ENCODE results near the gene MSL2.

MSL2 gene

GRCh38 chr3:136196064-136196400 is at the start of gene MSL2:
Gene MSL2, minus strand, starts transcription at chr3:136196335. Its CDS starts 1,222 bp downstream, at chr3:136195113.
- TF ChIP-seq CTCF (IDR thresholded peaks at IDR 0.05; ENCODE audit: low read length, missing control alignments), result no peak
- no peak for DNase-seq (ENCODE audit: low read depth)
- peak within 1 kb of the TSS; percentile 99 for H3K4me3 ChIP-seq (replicated peaks; ENCODE audit: low read depth, low read length)

- H3K4me3 ChIP-seq (replicated peaks; ENCODE audit: low read depth, low read length), result no peak overlapping the region
- no peak for TF ChIP-seq CTCF (IDR thresholded peaks at IDR 0.05; ENCODE audit: low read length, missing control alignments)
- no peak for DNase-seq (ENCODE audit: low read depth)
Measured at GRCh38 chr3:136245691-136246090, 49.6 kb upstream of the MSL2 start.

GRCh38 chr3:136239094-136239493 is 43.0 kb upstream of the MSL2 start:
- no peak for TF ChIP-seq CTCF (IDR thresholded peaks at IDR 0.05; ENCODE audit: low read length, missing control alignments)
- DNase-seq (ENCODE audit: low read depth), result no peak
- no peak overlapping the region for H3K4me3 ChIP-seq (replicated peaks; ENCODE audit: low read depth, low read length)

GRCh38 chr3:136237961-136238649 is 42.0 kb upstream of the MSL2 start:
- no peak for TF ChIP-seq CTCF (IDR thresholded peaks at IDR 0.05; ENCODE audit: low read length, missing control alignments)
- DNase-seq (ENCODE audit: low read depth), result no peak
- no peak overlapping the region for H3K4me3 ChIP-seq (replicated peaks; ENCODE audit: low read depth, low read length)

GRCh38 chr3:136237103-136237502 is 41.0 kb upstream of the MSL2 start:
- no peak for TF ChIP-seq CTCF (IDR thresholded peaks at IDR 0.05; ENCODE audit: low read length, missing control alignments)
- H3K4me3 ChIP-seq (replicated peaks; ENCODE audit: low read depth, low read length), result no peak overlapping the region
- DNase-seq (ENCODE audit: low read depth), result no peak

- no peak for TF ChIP-seq CTCF (IDR thresholded peaks at IDR 0.05; ENCODE audit: low read length, missing control alignments)
- no peak overlapping the region for H3K4me3 ChIP-seq (replicated peaks; ENCODE audit: low read depth, low read length)
- no peak for DNase-seq (ENCODE audit: low read depth)
Measured at GRCh38 chr3:136236109-136236508, 40.0 kb upstream of the MSL2 start.

- H3K4me3 ChIP-seq (replicated peaks; ENCODE audit: low read depth, low read length), result no peak overlapping the region
- no peak for TF ChIP-seq CTCF (IDR thresholded peaks at IDR 0.05; ENCODE audit: low read length, missing control alignments)
- no peak for DNase-seq (ENCODE audit: low read depth)
Measured at GRCh38 chr3:136235545-136235944, 39.4 kb upstream of the MSL2 start.

Measured in fibroblast of pulmonary artery (primary cell).